Measurements from ENCODE around the gene MSANTD2. TPM values are rescaled to one million over a fixed set of nuclear protein-coding genes. Genes with fewer than 3 reads are reported as not detected.

Gene MSANTD2
- total RNA-seq, 1 experiment from 2014 or later = 6.7 TPM

- DNase-seq (ENCODE audit: low read depth, low spot score) = no peak
- in situ Hi-C loops (cut with HindIII; ENCODE audit: low pct_unique_long_range_greater_than_20kb, low sequenced_read_pairs) = no loop called here
These were observed 75.1 kb downstream of the MSANTD2 start for GRCh38 chr11:124724979-124725718.

GRCh38 chr11:124722176-124722575 lies 78.0 kb downstream of the MSANTD2 start:
- in situ Hi-C loops (cut with HindIII; ENCODE audit: low pct_unique_long_range_greater_than_20kb, low sequenced_read_pairs) = no loop called here
- no peak for DNase-seq (ENCODE audit: low read depth, low spot score)

DNA sequence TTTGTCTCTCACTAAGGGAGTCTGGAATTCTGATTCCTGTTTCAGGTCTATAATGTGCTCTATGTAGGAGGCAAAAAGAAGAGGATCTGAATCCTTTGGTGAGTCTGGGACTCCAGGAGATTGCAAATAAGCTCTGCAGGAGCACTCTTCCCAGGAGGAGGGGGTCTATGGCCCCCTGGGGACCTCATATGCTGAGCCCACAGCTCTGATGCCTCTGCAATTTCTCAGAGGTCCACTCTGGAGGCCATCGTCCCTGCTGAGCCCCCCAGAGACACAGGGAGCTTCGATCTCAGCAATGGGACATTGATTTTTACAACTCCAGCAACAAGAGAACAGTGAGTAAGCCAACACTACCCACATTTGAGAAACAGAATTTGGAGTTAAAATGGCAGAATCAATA lies 80.7 kb downstream of the MSANTD2 start:
- in situ Hi-C loops (cut with HindIII; ENCODE audit: low pct_unique_long_range_greater_than_20kb, low sequenced_read_pairs) = no loop called here
- no peak for DNase-seq (ENCODE audit: low read depth, low spot score)

DNA sequence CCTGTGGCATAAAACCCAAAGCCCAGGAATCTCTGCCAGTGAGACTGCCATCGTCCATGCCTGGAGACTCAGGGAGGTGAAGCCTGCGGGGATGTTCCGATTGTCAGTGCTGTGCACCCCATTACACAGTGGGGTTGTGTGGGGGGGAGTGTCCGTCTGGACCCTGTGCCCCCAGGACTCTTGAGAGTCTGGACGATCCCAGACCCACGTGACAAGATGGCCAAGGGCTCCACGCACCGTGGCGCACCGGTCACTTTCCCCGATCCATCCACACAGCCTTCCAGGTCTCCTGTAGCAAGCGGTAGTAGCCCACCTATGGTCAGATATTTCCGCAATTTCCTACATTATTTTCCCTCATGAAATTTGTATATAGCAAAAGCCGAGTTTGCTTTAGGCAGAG lies 81.4 kb downstream of the MSANTD2 start:
- in situ Hi-C loops (cut with HindIII; ENCODE audit: low pct_unique_long_range_greater_than_20kb, low sequenced_read_pairs) = no loop called here
- DNase-seq (ENCODE audit: low read depth, low spot score) = no peak

DNA sequence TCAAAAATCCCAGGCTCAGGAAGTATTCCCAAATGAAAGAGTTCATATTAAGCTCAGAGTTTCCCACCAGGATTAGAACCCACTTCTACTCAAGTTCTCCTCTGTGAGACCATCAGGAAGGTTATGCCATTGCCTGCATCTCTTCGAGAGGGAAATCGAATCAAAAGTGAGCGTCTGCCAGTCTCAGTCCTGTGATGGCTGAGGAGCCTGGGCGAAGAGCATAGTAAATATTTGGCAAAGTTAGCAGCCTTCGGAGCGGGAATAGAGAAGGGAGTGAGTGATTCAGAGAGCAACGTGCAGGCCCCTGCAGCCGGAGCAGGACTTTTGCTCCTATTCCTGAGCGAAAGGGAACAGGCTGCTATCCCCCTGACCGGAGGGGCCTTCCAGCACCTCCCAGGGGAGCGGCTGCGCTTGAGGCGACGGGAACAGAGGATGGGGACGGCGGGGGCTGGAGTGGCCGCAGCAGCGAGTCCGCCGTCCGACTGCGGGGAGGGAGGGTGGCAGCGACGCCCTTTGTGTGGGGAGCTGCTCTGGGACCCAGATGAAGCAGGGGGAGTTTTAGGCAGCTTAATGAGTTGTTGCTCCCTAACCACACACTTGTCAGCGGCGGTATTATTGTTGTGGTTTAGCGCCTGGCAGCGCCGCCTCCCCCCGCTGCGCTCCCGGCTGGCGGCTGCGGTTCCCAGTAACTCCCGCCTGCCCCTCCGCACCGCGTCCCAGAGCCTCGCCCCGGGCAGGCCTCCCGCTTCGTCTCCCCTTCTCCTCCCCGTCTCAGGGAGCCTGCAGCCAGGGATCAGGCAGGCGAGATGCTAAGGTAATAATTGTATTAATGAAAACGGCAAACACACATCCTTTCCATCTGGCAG lies 82.2 kb downstream of the MSANTD2 start:
- in situ Hi-C loops (cut with HindIII; ENCODE audit: low pct_unique_long_range_greater_than_20kb, low sequenced_read_pairs) = no loop called here
- DNase-seq (ENCODE audit: low read depth, low spot score) = no peak

DNA sequence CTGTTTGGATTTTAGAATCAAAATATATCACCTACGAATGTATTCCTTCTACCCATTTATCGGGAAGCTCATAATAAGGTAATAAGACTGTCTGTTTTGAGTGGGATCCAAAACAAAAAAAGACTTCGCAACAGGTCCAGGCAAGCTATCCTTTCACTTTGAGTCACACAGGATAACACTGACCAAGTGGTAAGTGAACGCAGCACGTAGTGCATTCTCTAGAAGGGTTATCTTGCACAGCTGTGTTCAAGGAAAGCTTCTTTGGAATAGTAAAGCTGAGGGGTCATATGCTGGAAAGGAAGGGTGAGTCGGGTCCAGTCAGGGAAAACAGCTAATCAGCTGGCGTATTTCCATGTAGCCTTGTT lies 82.8 kb downstream of the MSANTD2 start:
- in situ Hi-C loops (cut with HindIII; ENCODE audit: low pct_unique_long_range_greater_than_20kb, low sequenced_read_pairs) = no loop called here
- DNase-seq (ENCODE audit: low read depth, low spot score) = no peak

GRCh38 chr11:124716591-124716990 lies 83.6 kb downstream of the MSANTD2 start:
- in situ Hi-C loops (cut with HindIII; ENCODE audit: low pct_unique_long_range_greater_than_20kb, low sequenced_read_pairs) = no loop called here
- no peak for DNase-seq (ENCODE audit: low read depth, low spot score)

Other genes with a start within 250 kb of the MSANTD2 start
- not detected in 2 replicates for gene OR8A1, start 230.4 kb downstream of the MSANTD2 start, total RNA-seq (2014; rRNA removed; shearing (Covaris generic))
- not detected in 2 replicates for gene PANX3, start 189.0 kb downstream of the MSANTD2 start, total RNA-seq (2014; rRNA removed; shearing (Covaris generic))
- 19.1 and 22.0 TPM in 2 replicates for gene TBRG1, start 177.5 kb downstream of the MSANTD2 start, total RNA-seq (2014; rRNA removed; shearing (Covaris generic))
- gene SIAE, start 126.7 kb downstream of the MSANTD2 start, total RNA-seq (2014; rRNA removed; shearing (Covaris generic)) = 27.9 and 29.1 TPM in 2 replicates
- 7.9 and 9.6 TPM in 2 replicates for gene SPA17, start 126.5 kb downstream of the MSANTD2 start, total RNA-seq (2014; rRNA removed; shearing (Covaris generic))
- 0.87 TPM in 1 of 2 replicates, not detected in the other for gene NRGN, start 60.5 kb downstream of the MSANTD2 start, total RNA-seq (2014; rRNA removed; shearing (Covaris generic))
- gene VSIG2, start 48.2 kb downstream of the MSANTD2 start, total RNA-seq (2014; rRNA removed; shearing (Covaris generic)) = not detected in 2 replicates
- not detected in 2 replicates for gene ESAM, start 38.1 kb downstream of the MSANTD2 start, total RNA-seq (2014; rRNA removed; shearing (Covaris generic))
- gene ROBO3, start 65.0 kb upstream of the MSANTD2 start, total RNA-seq (2014; rRNA removed; shearing (Covaris generic)) = 3.0 and 3.2 TPM in 2 replicates
- not detected in 2 replicates for gene ROBO4, start 97.5 kb upstream of the MSANTD2 start, total RNA-seq (2014; rRNA removed; shearing (Covaris generic))
- not detected in 2 replicates for gene HEPN1, start 118.8 kb upstream of the MSANTD2 start, total RNA-seq (2014; rRNA removed; shearing (Covaris generic))
- gene HEPACAM, start 135.6 kb upstream of the MSANTD2 start, total RNA-seq (2014; rRNA removed; shearing (Covaris generic)) = not detected in 2 replicates
- gene CCDC15, start 153.8 kb upstream of the MSANTD2 start, total RNA-seq (2014; rRNA removed; shearing (Covaris generic)) = 1.2 and 1.7 TPM in 2 replicates

All from SK-MEL-5 (cell line).